Testis (tissue), 2 donors: ENCODE data around the gene PIK3AP1.

Experiments used
- POLR2A ChIP-seq: fragments of 450-650 bp; IDR thresholded peaks from one replicate; pipeline ENCODE4 v1.6.1; 2017; ENCODE audit warnings: antibody characterized with exemption, mild to moderate bottlenecking, moderate library complexity
- TF ChIP-seq, protein P1 (sequence below), 3 experiments: fragments of 450-650 bp in 2 of 3; fragments of 200-600 bp in 1 of 3; sonication (generic) in 1 of 3; IDR thresholded peaks; one replicate each; pipeline ENCODE4 v1.5.1; 2016 to 2019; ENCODE audit warnings: antibody characterized with exemption in 3 of 3, mild to moderate bottlenecking in 2 of 3, moderate library complexity in 1 of 3

DNA sequence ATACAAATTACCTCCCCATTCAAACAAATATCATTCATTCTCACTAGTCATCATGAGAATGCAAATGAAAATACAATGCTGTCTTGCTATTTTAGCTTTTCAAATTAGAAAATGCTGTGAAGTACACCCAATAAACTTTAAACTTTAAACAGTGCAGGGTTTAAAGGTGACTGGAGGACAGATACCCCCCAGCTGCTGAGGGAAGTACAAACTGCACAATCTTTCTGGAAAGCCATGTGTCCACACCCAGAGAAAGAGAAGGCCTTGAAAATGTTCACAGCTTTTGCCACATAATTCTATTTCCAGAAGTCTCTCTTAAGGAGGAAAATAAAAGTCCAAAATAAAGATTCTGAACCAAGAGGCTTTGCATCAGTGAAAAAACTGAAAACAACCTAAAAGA, 56.5 kb downstream of the PIK3AP1 start:
- TF ChIP-seq, protein P1, sequence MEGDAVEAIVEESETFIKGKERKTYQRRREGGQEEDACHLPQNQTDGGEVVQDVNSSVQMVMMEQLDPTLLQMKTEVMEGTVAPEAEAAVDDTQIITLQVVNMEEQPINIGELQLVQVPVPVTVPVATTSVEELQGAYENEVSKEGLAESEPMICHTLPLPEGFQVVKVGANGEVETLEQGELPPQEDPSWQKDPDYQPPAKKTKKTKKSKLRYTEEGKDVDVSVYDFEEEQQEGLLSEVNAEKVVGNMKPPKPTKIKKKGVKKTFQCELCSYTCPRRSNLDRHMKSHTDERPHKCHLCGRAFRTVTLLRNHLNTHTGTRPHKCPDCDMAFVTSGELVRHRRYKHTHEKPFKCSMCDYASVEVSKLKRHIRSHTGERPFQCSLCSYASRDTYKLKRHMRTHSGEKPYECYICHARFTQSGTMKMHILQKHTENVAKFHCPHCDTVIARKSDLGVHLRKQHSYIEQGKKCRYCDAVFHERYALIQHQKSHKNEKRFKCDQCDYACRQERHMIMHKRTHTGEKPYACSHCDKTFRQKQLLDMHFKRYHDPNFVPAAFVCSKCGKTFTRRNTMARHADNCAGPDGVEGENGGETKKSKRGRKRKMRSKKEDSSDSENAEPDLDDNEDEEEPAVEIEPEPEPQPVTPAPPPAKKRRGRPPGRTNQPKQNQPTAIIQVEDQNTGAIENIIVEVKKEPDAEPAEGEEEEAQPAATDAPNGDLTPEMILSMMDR (IDR thresholded peaks at IDR 0.05): no peak
- no peak for TF ChIP-seq POLR2A
